Adipose tissue (tissue), 3 donors: Measurements from ENCODE around the gene AMOTL1. TPM values are rescaled to one million over a fixed set of nuclear protein-coding genes. Genes with fewer than 3 reads are reported as not detected.
"Not testable (repeated sequence)": the region's sequence is repeated elsewhere in the genome, so short reads cannot be mapped to it uniquely, and the experiment has no call there.

ENCODE experiments used
- H3K27ac ChIP-seq: one replicate; pipeline ENCODE4 v1.5.1; 2013; ENCODE audit warnings: low read depth, low read length
- whole genome bisulfite sequencing, 3 donors: extraction: QIAGEN DNeasy Blood & Tissue Kit; methylation state at CpG; one replicate each; pipeline ENCODE4 v1.1.7; 2013; 5-methylcytosine and 5-hydroxymethylcytosine counted together
- polyA plus RNA-seq, 3 donors: library from polyadenylated mRNA; stranded (reverse); fragments of 200-250 nt; gene quantifications; one replicate each; pipeline ENCODE4 v1.2.3, GENCODE V29; 2013
- donor health status: healthy with polysubstance abuse.
- donor health status: Bipolar disorder and iron deficiency.
- donor health status: healthy.

Gene AMOTL1
- polyA plus RNA-seq, 3 donors: 6.7 to 13.0 (median 10.8) TPM

DNA sequence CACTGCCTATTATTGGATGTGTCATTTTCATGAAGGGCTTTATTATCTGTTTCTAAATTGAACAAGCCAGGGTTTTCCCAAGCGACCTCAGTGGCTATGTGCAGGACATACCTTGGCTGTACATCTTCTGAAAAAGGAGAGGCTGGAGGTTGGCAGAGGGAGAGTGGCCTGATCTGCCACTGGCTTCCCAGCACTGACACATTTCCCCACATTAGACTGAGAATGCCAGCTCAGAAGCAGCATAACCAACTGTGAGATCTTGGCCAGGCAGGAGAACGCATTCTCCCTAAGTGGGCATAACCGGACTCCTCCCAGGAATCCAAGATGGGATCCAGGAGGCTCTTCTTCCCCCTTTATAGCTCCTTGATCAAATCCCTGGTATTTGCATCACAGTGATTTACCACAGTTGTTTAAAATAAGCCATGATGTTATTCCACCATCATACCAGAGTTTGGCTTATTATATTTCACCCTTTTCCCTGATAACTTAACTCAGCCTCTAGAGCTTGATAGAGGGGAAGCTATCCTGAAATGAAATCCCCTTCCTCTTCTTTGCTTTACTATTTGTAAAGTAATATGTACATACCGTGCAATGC is 33.8 kb downstream of the AMOTL1 start:
- WGBS, 3 donors: 92 to 97% (median 95%) methylated on average over 4 of the region's 4 CpGs
- no peak overlapping the region for H3K27ac ChIP-seq

DNA sequence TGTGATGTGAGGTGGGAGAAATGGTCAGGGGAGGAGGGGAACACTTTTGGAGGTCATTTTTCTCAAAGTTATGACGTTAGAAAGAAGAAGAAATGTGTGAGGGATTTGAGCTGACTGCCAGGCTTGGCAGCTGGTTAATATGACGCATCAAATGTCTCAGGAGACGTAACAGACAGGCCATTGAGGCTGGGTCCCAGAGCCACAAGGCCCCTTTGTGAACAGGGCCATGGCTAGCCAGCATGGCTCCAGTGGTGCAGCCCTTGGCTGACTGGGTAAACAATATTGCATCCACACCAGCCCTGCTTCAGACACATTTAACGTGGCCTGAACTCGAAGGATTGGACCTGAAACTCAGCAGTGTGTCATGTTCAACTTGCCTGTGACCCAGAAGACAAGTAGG is 34.3 kb downstream of the AMOTL1 start:
- WGBS, 3 donors: 71 to 91% (median 89%) methylated on average over 5 of the region's 5 CpGs
- no peak overlapping the region for H3K27ac ChIP-seq

DNA sequence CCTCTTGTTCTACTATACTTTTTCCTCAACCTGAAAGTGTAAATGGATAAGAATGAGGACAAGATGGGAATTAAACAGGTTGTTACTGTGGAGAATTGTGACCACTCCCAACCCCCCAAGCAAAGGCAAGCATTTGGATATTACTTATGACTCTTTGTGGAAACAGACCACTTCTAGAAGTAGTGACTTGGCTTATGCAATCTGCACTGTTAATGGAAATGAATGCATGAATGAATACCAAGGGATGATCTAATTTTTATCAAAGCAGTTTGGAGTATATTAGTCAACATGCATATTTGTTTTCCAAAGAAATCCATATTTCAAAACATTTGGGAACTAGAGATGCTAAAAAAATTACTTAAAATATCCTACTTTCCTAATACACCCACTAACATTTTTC is 35.3 kb downstream of the AMOTL1 start:
- no peak overlapping the region for H3K27ac ChIP-seq

DNA sequence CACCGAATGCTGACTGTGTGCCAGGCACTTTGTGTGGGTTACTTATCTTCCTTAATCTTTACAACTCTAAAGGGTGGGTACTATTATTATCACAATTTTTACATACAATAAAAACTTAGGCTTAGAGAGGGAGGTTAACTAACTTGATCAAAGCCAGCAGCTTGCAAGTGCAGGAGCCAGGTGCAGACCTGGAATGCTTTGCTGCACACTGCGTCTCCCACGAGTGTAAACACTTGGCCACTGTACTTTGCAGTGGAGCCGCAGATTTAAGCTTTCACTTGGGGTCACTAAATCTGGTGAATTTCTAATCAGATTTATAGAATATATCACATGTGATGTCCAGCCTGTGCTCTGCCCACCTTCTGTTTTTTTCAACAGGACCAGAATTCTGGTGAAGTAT is 36.7 kb downstream of the AMOTL1 start:
- no peak overlapping the region for H3K27ac ChIP-seq
- 45 to 89% (median 87%) methylated on average over 4 of the region's 4 CpGs for WGBS, 3 donors

DNA sequence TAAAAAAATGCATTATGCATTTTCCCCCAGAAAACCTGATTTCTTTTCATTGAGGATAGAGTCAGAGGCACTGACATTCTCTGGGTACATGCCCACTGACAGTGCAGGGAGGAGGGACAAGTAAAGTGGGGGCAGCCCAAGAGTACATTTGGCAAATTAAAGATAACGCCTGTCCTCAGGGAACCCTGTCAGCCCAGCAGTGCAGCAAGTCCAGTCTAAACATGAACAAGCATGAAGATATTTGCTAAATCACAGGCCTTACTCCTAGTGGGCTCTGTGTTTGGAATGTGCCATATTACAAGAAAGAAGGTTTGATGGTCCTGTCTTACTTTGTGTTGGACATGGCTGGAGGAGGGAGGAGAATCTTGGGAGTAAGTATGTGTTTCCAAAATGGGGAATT is 37.9 kb downstream of the AMOTL1 start:
- no peak overlapping the region for H3K27ac ChIP-seq
- 51 to 73% (median 52%) methylated on average over 1 of the region's 1 CpG for WGBS, 3 donors

DNA sequence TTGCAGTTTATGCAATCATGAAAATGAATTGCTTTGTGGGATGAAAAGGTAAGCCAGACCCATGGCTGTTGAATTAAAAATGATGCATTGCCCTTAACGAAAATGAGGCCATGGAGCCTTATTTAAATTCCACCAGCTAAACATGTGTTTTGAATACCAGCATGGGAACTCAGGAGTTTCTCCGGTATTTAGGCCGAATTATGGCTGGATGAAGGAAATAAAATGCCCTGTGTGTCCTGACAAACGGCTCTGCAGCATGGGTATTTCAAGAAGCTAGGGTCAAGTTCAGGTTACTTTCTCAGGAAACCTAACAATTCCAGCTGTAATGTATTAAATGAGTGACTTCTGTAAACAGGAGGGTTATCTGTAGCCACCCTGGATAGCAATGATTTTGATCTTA is 38.3 kb downstream of the AMOTL1 start:
- H3K27ac ChIP-seq: no peak overlapping the region
- 64 to 76% (median 69%) methylated on average over 4 of the region's 4 CpGs for WGBS, 3 donors

DNA sequence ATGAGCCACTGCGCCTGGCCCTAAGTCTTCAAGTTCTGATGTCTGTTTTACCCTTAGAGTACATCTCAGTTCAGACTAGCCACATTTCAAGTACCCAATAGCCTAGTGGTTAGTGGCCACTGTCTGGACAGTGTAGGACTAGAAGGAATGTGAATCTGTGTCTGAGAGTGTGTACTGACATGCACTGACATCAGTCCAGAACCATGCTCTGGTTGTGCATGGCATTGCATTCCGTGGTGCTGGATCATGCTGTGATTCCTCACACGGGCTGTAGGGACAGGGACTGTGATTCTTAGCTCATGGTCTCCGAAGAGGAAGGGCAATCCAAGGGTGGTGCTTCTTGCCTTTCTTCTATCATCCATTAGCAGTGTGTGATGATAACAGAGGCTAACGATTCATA is 41.1 kb downstream of the AMOTL1 start:
- H3K27ac ChIP-seq: no peak overlapping the region
- WGBS, 3 donors: 83 to 90% (median 86%) methylated on average over 5 of the region's 5 CpGs

DNA sequence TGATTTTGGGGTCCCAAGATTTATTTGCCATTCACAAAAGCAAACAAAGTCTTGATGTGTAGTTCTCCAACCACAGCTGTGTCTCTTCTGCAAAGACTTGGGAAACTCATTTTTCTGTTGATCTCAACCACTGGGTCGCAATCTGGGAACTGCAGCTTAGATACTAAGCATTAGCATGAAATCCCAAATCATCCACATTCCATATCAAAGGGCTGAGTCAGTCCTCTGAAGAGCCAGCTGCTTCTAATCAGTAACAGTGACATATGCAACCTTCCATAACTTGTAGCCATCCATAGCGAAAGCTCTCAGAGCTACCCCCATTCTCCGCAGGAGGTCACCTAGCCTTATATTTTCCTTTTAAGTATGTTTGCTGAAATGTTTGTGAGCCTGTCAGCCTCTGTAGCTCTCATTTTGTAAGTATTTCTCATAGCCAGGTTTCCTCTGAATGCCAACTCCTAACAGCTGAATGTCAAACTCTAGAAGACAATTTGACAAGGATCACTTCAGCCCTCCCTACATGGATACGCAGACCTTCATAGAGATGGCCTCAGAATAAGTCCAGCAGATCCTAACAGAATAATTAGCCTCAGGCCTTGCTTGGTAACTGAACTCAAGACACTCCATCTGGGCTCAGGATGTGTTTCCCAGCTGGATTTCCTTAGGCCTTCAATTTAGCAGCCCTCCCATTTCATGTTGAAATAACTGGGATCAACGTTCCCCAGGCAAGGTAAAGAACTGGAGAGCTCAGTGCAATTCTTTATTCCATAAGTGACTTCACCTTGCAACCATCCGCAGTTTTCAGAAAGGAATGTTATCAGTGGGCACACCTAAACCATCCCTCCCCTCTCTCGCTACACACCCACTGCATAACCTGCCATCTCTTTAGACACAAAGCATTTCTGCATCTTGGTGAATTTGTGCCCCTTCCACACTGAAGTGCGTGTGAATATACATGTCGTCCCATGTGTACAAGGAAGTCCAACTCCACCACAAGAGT is 44.9 kb downstream of the AMOTL1 start:
- WGBS, 3 donors: 92 to 93% (median 92%) methylated on average over 8 of the region's 9 CpGs
- not testable (repeated sequence) for H3K27ac ChIP-seq

DNA sequence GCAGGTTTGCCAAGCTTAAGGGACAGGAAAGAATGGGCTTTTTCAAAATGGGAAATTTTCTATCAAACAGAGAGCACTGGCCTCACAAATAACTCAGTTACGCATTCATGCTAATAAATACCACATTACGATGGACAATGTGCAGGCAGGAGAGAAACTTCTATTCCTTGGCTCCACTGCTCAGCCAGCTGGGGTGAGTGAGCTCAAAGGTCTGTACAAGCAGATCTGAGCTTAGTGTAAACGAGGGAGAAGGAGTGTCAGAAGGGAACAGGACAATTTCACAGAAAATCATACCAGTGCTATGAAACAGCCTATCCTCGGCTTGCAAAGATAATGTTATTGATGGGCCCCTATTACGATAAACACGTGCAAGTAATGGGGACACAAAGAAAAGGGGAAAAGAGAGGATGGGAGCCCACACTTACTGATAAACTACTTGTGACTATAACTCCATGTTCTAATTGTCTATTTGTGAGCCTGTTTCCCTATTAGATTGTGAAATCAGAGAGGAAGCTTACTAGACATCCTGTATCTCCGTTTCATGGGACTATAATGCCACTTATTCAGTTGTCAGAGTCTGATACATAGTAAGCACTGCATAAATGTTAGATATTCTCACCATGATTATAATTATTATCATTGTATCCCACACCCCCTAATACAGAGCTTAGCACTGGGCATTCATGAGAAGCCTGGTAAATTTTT is 46.3 kb downstream of the AMOTL1 start:
- WGBS, 3 donors: 79 to 85% (median 84%) methylated on average over 7 of the region's 7 CpGs
- H3K27ac ChIP-seq: no peak overlapping the region

DNA sequence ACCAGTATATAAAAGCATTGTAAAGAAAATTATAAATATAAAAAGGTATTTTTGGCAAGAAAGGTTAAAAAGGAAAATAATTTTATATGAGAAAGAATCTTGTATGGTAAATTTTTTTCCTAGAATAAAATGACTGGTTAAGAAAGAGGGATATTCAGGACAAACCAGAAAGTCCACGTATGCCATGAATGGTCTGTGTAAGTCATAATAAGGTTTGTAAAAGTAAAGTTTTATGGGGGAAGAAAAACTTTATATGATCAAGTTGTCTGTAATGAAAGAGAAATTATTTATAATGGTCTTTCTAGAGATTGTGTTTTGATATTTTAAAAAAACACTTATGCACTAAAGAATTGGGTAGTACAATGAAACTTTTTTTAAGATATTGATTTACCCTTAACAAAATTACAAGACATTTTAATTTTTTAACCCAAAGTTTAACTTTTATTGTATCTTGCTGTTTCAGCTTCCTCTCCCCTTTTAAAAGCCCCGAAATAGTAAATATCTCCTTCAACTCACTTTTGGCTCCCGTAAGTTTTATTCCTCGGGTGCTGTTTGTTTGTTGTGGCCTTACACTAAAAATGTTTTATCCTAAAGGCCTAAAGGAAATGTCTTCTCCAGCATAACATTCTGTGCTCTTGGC is 47.7 kb downstream of the AMOTL1 start:
- H3K27ac ChIP-seq: no peak overlapping the region
- WGBS, 3 donors: 97 to 99% (median 98%) methylated on average over 4 of the region's 4 CpGs

DNA sequence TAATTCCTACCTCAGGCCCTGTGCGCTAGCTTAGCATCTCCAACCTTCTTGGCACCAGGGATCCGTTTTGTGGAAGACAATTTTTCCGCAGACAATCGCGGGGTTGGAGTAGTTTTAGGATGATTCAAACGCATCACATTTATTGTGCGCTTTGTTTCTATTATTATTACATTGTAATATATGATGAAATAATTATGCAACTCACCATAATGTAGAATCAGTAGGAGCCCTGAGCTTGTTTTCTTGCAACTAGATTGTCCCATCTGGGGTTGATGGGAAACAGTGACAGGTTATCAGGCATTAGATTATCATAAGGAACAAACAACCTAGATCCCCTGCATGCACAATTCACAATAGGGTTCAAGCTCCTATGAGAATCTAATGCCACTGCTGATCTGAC is 52.3 kb downstream of the AMOTL1 start:
- WGBS, 3 donors: 92 to 99% (median 97%) methylated on average over 7 of the region's 7 CpGs
- no peak overlapping the region for H3K27ac ChIP-seq

DNA sequence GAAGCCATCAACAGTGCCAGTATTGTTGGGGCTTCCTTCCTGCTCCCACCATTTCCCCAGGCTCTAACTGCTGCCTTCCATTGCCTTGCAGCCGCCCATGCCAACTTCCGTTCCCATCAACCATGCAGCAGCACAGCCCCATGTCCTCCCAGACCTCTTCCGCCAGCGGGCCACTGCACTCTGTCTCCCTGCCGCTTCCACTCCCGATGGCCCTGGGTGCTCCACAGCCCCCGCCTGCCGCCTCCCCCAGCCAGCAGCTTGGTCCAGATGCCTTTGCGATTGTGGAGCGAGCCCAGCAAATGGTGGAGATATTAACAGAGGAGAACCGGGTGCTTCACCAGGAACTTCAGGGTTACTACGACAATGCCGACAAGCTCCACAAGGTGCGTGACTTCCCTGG is 53.3 kb downstream of the AMOTL1 start:
- H3K27ac ChIP-seq: no peak overlapping the region

DNA sequence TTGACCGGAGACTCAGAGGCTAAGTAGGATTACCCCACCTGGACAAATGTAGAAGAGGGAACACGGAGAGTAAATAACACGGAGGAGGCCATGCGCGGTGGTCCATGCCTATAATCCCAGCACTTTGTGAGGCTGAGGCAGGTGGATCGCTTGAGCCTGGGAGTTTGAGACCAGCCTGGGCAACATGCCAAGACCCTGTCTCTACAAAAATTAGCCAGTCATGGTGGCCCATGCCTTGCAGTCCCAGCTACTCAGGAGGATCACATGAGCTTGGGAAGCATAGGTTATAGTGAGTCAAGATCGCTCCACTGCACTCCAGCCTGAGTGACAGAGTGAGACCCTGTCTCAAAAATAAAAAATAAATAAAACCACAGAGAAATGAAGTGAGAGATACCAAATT is 53.9 kb downstream of the AMOTL1 start:
- WGBS, 3 donors: 90 to 96% (median 91%) methylated on average over 7 of the region's 7 CpGs

More for the DNA sequence above, 53.3 kb downstream of the AMOTL1 start:
- 97 to 99% (median 98%) methylated on average over 14 of the region's 14 CpGs for WGBS, 3 donors

DNA sequence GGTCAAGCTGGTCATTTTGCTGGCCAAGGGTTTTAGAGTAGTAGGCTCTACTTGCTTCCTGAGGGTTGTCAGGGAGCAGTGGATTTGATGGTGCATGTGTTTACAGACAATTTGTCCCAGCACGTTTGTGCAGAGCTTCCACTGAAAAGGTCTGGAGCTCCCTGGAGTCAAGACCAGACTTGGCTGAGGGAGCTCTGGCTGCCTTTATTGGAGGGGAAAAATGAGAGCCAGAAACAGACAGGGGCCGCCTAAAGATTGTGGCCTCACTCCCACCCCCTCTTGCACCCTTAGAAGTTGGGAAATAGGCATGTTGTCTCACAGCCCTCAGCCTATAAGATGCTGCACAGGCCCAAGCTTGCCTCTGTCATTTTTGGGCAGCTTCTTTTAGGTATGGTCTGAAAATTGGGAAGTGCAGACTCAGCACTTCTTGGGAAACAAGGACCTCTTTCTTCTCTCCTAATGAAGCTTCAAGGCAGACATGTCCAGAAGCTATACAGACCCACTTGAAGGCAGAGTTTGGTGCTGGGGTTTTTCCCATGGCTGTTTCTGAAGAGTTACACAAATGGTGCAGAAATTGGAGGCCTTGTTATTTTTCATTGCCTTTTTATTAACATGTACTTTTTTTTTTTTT is 55.1 kb downstream of the AMOTL1 start:
- WGBS, 3 donors: 64 to 72% (median 71%) methylated on average over 2 of the region's 2 CpGs
- no peak overlapping the region for H3K27ac ChIP-seq

More for the DNA sequence above, 53.9 kb downstream of the AMOTL1 start:
- no peak overlapping the region for H3K27ac ChIP-seq

DNA sequence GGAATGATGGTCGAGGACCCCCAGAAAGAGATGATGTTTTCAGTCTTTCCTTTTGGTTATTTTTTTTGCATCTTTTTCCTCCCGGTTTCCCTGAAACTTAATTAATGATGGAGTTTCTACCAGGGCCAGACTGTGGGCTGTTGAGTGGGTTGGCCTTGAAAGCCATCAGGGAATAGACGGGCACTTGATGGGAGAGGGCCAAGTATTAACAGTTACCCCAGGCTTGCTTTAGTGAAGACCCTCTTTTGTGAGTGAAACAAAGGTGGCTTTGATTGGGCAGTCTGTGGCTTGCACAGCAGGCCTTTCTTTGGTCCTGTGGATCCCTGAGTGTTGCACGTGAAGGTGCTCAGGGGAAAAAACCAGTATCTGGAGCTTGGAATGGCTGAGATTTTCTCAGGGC is 56.9 kb downstream of the AMOTL1 start:
- no peak overlapping the region for H3K27ac ChIP-seq
- WGBS, 3 donors: 85 to 94% (median 89%) methylated on average over 4 of the region's 4 CpGs

DNA sequence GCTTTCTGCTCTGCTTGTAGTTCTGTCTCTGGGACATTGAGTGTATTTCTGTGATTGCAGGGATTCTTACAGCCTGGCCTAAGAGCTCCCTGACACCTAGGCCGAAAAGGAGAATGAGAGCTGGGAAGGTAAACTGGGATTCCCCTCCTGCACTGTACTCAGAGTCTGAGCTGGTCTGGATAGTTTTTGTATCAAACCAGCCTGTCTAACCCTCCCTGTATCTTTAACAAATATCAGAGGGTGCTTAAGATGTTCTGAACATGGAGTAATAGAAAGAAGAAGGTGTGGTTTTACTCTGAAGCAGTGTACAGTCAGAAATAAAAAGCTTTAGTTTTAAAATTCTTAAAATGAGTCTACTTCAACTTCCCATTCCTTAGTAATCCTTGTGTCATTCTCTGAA is 57.3 kb downstream of the AMOTL1 start:
- no peak overlapping the region for H3K27ac ChIP-seq
- WGBS, 3 donors: 93 to 96% (median 95%) methylated on average over 1 of the region's 1 CpG

DNA sequence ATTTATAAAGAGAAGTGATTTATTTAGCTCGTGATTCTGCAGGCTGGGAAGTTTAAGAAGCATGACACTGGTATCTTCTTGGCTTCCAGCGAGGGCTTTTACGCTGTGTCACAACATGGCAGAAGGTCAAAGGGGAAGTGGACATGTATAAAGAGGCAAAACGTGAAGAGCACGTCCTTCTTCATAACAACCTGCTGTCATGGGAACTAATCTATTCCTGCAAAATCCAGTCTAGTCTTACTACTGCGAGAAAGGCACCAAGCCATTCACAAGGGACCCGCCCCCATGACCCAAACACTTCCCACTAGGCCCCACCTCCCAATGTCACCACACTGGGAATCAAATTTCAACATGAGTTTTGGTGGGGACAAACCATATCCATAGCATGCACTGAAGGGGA is 58.3 kb downstream of the AMOTL1 start:
- WGBS, 3 donors: 86 to 89% (median 88%) methylated on average over 7 of the region's 7 CpGs
- no peak overlapping the region for H3K27ac ChIP-seq

DNA sequence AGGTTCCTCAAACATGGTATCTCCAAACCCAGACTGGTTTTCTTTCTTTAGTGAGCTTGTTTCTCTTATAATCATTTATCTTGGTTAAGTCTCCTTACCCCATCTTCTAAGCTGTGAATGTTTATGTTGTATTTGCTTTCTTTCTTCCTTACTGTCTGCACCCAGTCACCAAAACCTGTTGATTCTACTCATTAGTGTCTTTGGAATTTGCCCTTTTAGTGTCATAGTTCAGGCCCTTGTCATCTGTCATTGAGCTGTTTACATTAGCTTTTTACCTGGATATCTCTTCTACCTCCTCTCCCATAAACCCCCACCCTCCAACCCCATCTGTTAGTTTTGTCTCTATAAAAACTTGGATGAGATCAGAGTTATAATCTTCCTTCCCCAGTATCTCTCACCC is 59.9 kb downstream of the AMOTL1 start:
- no peak overlapping the region for H3K27ac ChIP-seq
